ENCODE data around the gene SPATS2L. TPM values are rescaled to one million over a fixed set of nuclear protein-coding genes. Genes with fewer than 3 reads are reported as not detected.

The SPATS2L gene
- total RNA-seq, 1 donor from 2014 or later, result 42.9 TPM

DNA sequence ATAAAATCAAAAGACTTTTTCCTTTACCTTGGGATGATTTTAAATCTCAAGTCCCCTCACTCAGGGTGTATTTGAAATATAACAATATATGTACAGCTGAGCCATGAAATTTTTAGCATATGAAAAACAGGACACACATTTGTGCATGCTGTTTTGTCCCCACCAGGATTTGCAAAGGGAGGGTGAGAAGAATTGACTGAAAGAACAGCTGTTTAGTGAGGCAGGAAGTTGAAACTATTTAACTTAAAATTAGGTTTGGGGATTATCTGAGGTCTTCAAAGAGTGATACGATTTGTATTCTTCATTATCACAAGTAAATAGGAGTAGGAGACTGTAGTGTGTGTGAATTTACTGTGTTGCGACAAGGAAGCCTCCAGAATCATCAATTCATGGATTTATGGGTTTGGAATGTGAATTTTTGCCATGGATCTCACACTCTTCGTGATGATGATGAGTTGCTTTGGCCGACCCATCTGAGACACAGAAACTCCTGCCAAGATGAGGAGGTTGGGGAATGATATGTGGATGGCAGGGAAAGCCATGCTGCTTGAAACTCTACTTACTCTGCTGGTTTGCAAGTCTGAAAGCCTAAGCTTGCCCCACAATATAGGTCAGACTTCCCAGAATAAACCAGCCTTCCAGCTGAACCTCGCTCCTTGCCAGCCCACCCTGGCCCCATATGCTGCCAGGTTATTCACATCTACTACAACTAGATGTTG lies 31.0 kb upstream of the SPATS2L start:
- DNase-seq, result no peak
- H3K4me1 Mint-ChIP-seq, result no peaks in the 10 kb centered on the region

GRCh38 chr2:200276472-200276871 lies 30.0 kb upstream of the SPATS2L start:
- peaks cover 13% of the 10 kb centered on the region for H3K27me3 Mint-ChIP-seq
- DNase-seq, result no peak
- H3K4me1 Mint-ChIP-seq, result no peaks in the 10 kb centered on the region
- H3K9me3 Mint-ChIP-seq, result no peaks in the 10 kb centered on the region
- no peaks in the 10 kb centered on the region for H3K36me3 Mint-ChIP-seq (ENCODE audit: low read depth)
- no peak overlapping the region for H3K27ac Mint-ChIP-seq
- intact Hi-C loops (cut with micrococcal nuclease), result no loop called here
- H3K4me3 Mint-ChIP-seq, result no peak overlapping the region

More for the DNA sequence above, 31.0 kb upstream of the SPATS2L start:
- Mint-ChIP-seq H3K36me3 (ENCODE audit: low read depth) (no peaks in the 10 kb centered on the region), H3K4me3 (no peak overlapping the region), H3K9me3 (no peaks in the 10 kb centered on the region), H3K27me3 (peaks cover 17% of the 10 kb centered on the region), H3K27ac (no peak overlapping the region)
- intact Hi-C loops (cut with micrococcal nuclease), result no loop called here

GRCh38 chr2:200278694-200279316 lies 27.7 kb upstream of the SPATS2L start:
- H3K27ac Mint-ChIP-seq, result no peak overlapping the region
- H3K36me3 Mint-ChIP-seq (ENCODE audit: low read depth), result no peaks in the 10 kb centered on the region

DNA sequence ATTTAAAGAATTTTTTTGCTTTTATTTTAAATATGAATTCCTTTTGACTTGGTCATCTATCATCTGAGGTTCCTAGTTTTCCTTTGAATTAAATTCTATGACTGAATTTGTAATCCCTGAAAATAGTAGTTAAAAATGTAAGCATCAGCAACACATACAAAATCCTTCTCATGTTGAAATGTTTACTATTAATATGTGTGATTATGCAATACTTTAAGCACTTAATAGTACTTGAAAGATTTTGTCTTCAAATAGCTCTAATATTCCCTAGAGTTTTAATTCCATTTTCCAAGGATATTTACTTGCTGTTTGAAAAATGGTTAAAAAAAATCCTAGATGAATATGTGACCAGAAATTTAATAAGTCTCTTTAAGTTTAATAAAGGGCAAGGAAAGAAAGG lies 26.6 kb upstream of the SPATS2L start:
- intact Hi-C loops (cut with micrococcal nuclease), result no loop called here
- peaks cover 29% of the 10 kb centered on the region for H3K27me3 Mint-ChIP-seq
- no peaks in the 10 kb centered on the region for H3K9me3 Mint-ChIP-seq
- no peak for DNase-seq
- H3K4me1 Mint-ChIP-seq, result no peaks in the 10 kb centered on the region
- no peak overlapping the region for H3K4me3 Mint-ChIP-seq
- H3K36me3 Mint-ChIP-seq (ENCODE audit: low read depth), result no peaks in the 10 kb centered on the region
- no peak overlapping the region for H3K27ac Mint-ChIP-seq

More at GRCh38 chr2:200278694-200279316, 27.7 kb upstream of the SPATS2L start:
- intact Hi-C loops (cut with micrococcal nuclease), result no loop called here
- no peak overlapping the region for H3K4me3 Mint-ChIP-seq
- no peak for DNase-seq
- H3K4me1 Mint-ChIP-seq, result no peaks in the 10 kb centered on the region
- peaks cover 24% of the 10 kb centered on the region for H3K27me3 Mint-ChIP-seq
- H3K9me3 Mint-ChIP-seq, result no peaks in the 10 kb centered on the region

DNA sequence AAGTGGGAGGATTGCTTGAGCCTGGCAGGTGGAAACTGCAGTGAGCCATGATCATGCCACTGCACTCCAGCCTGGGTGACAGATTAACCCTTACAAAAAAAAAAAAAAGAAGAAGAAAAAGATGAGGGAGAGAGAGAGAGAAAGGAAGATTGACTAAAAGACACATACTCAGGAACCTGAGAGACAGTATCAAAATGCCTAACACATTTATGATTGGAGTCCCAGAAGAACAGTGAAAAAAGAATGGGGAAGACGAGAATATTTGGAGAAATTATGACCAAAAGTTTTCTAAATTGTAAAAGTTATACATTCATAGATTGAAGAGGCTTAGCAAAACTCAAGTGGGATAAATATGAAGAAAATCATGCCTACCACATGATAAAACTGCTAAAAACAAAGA lies 19.9 kb upstream of the SPATS2L start:
- Mint-ChIP-seq H3K27me3 (peaks cover 53% of the 10 kb centered on the region), H3K4me3 (no peak overlapping the region), H3K9me3 (peaks cover 10% of the 10 kb centered on the region), H3K36me3 (ENCODE audit: low read depth) (no peaks in the 10 kb centered on the region), H3K4me1 (no peaks in the 10 kb centered on the region), H3K27ac (no peak overlapping the region)
- intact Hi-C loops (cut with micrococcal nuclease), result no loop called here
- no peak for DNase-seq

- H3K27ac Mint-ChIP-seq, result no peak overlapping the region
- intact Hi-C loops (cut with micrococcal nuclease), result no loop called here
- H3K36me3 Mint-ChIP-seq (ENCODE audit: low read depth), result no peaks in the 10 kb centered on the region
- DNase-seq, result no peak
- H3K9me3 Mint-ChIP-seq, result peaks cover 10% of the 10 kb centered on the region
- no peaks in the 10 kb centered on the region for H3K4me1 Mint-ChIP-seq
- H3K27me3 Mint-ChIP-seq, result peaks cover 44% of the 10 kb centered on the region
- H3K4me3 Mint-ChIP-seq, result no peak overlapping the region
Observed at GRCh38 chr2:200288670-200289429, 17.6 kb upstream of the SPATS2L start.

DNA sequence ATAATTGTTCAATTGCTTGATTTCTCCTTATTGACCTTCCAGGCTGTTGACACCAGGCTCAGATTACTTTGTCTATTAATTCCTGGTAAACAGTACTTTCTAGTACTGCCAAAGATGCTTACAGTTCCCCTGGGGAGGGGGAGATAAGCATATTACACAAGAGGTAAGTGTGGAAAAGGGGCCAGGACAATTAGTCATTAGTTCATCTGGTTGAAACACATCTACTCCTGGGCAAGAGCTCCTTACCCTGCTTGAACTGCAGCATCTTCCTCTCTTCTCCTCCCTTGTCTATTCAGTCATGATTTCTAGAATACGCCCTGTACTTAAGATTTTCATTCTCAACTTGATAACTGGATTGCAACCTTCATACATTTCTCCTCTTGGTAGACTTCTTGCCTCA lies 10.4 kb upstream of the SPATS2L start:
- H3K27me3 Mint-ChIP-seq, result peaks cover 17% of the 10 kb centered on the region
- H3K4me1 Mint-ChIP-seq, result peaks cover 5% of the 10 kb centered on the region
- DNase-seq, result no peak
- H3K4me3 Mint-ChIP-seq, result no peak overlapping the region
- H3K9me3 Mint-ChIP-seq, result no peaks in the 10 kb centered on the region
- no peaks in the 10 kb centered on the region for H3K36me3 Mint-ChIP-seq (ENCODE audit: low read depth)
- intact Hi-C loops (cut with micrococcal nuclease), result no loop called here
- H3K27ac Mint-ChIP-seq, result no peak overlapping the region

DNA sequence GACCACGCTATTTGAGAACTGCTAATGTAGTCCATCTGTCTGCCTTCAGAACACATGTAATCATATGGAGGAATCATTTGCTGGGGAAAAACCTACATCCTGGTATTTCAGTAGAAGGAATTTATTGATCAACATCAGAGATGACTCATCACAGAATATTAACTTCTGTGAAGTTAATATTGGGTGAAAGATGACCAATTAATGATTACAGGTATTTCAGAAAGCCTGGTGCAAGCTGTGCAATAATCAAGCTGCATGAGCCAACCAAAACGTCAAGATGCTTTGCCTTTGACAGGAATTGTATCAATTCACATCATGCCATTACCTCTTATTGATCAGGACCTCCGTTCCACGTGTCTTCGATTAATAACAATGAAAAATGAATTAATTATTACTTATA lies 9.4 kb upstream of the SPATS2L start:
- intact Hi-C loops (cut with micrococcal nuclease), result no loop called here
- Mint-ChIP-seq H3K36me3 (ENCODE audit: low read depth) (no peaks in the 10 kb centered on the region), H3K9me3 (no peaks in the 10 kb centered on the region), H3K4me1 (peaks cover 5% of the 10 kb centered on the region), H3K27me3 (peaks cover 17% of the 10 kb centered on the region), H3K27ac (no peak overlapping the region), H3K4me3 (no peak overlapping the region)
- DNase-seq, result no peak

DNA sequence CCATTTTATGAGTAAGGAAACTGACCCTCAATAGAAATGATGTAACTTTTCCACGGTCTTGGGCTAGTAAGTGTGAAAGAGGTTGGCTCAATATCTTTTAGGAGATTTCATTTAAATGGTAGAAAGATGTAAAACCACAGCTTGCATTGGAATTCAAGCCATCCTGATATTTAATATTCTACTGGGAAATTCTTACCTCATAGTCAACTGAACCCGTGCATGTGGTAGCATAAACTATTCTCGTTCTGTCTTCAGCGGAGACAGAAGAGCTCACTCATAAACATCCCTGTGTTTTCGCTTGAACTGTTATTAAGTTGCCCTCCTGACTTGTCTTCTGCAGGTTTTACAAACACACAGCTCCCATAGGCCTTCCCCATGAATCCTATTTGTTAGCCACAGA lies 8.5 kb upstream of the SPATS2L start:
- Mint-ChIP-seq H3K4me3 (no peak overlapping the region), H3K9me3 (no peaks in the 10 kb centered on the region), H3K27ac (no peak overlapping the region), H3K4me1 (peaks cover 7% of the 10 kb centered on the region), H3K27me3 (peaks cover 20% of the 10 kb centered on the region), H3K36me3 (ENCODE audit: low read depth) (no peaks in the 10 kb centered on the region)
- intact Hi-C loops (cut with micrococcal nuclease), result no loop called here
- DNase-seq, result no peak

DNA sequence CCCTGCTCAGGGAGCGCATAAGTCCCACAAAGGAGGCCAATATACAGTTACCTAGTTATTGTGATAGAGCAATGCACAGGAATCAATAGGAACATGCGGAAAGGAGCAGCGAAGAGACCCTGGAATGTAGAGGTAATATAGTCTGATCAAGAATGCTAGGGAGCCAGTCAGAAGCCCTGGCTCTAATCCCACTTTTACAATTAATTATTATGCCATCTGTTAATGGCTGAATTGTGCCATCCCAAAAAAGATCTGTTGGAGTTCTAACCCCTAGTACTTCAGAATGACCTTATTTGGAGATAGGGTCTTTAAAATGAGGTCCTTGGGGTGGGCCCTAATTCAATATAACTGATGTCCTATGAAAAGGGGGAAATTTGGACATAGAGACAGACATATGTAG lies 7.7 kb upstream of the SPATS2L start:
- DNase-seq, result no peak
- H3K4me1 Mint-ChIP-seq, result peaks cover 8% of the 10 kb centered on the region
- peaks cover 28% of the 10 kb centered on the region for H3K27me3 Mint-ChIP-seq
- intact Hi-C loops (cut with micrococcal nuclease), result no loop called here
- H3K27ac Mint-ChIP-seq, result no peak overlapping the region
- no peak overlapping the region for H3K4me3 Mint-ChIP-seq
- no peaks in the 10 kb centered on the region for H3K36me3 Mint-ChIP-seq (ENCODE audit: low read depth)
- no peaks in the 10 kb centered on the region for H3K9me3 Mint-ChIP-seq

DNA sequence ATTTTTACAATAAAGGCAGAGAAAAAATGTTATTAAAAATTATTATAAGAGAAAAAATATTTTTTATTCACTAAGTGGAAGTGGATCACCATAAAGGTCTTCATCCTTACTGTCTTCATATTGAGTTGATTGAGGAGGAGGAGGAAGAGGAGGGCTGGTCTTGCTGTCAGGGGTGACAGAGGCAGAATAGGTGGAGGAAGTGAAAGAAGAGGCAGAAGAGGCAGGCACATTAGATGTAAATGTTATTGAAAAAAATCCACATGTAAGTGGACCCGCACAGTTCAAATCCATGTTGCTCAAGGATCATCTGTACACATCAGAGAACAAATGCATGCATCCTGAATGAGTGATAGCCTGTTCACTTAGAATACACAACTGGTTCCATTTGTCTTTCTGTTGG lies 6.4 kb upstream of the SPATS2L start:
- no peaks in the 10 kb centered on the region for H3K36me3 Mint-ChIP-seq (ENCODE audit: low read depth)
- H3K4me1 Mint-ChIP-seq, result peaks cover 8% of the 10 kb centered on the region
- H3K9me3 Mint-ChIP-seq, result no peaks in the 10 kb centered on the region
- intact Hi-C loops (cut with micrococcal nuclease), result no loop called here
- DNase-seq, result no peak
- H3K27ac Mint-ChIP-seq, result no peak overlapping the region
- H3K4me3 Mint-ChIP-seq, result no peak overlapping the region
- H3K27me3 Mint-ChIP-seq, result peaks cover 25% of the 10 kb centered on the region

DNA sequence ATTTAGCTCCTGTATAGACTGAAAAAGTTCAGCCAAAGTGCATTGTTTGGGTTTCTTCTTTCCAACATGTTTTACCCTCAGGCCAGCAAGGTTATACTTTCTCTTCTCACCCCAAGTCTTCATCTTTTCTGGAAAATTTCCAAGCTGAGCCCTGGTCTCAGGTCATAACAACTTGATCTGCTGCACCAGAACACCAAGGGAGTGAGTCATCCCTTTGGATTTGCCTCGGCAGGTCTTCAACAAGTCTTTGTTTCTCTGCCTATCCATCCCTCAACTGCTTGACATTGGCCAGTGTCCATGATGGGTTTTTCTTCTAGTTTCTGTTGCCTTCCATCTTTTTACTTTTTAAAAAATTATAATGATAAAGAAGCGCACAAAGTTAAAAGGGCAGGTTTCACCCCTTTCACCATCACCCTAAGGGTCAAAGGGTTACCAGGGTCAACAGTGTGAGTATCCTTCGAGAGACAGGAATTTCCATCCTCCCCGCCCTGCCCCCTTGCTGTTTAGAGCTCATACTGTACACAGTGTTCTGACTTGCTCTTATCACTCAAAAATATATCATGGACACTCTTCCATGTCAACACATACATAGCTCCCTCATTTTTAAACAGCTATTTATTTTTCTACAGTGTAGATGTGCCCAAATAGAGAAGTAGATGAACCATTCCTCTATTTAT lies 5.7 kb upstream of the SPATS2L start:
- intact Hi-C loops (cut with micrococcal nuclease), result no loop called here
- no peak for DNase-seq
- no peaks in the 10 kb centered on the region for H3K9me3 Mint-ChIP-seq
- peaks cover 25% of the 10 kb centered on the region for H3K27me3 Mint-ChIP-seq
- H3K36me3 Mint-ChIP-seq (ENCODE audit: low read depth), result no peaks in the 10 kb centered on the region
- peaks cover 8% of the 10 kb centered on the region for H3K4me1 Mint-ChIP-seq
- H3K4me3 Mint-ChIP-seq, result no peak overlapping the region
- no peak overlapping the region for H3K27ac Mint-ChIP-seq

- peaks cover 2% of the 10 kb centered on the region for H3K36me3 Mint-ChIP-seq (ENCODE audit: low read depth)
- no peak for DNase-seq
- no peaks in the 10 kb centered on the region for H3K9me3 Mint-ChIP-seq
- H3K27ac Mint-ChIP-seq, result no peak overlapping the region
- intact Hi-C loops (cut with micrococcal nuclease), result no loop called here
- H3K4me1 Mint-ChIP-seq, result peaks cover 8% of the 10 kb centered on the region
- peaks cover 30% of the 10 kb centered on the region for H3K27me3 Mint-ChIP-seq
- H3K4me3 Mint-ChIP-seq, result no peak overlapping the region
Observed at GRCh38 chr2:200301953-200302858, 4.3 kb upstream of the SPATS2L start.
